ENCODE results near the gene MYORG.

MYORG gene

GRCh38 chr9:34346873-34347799 lies 29.6 kb downstream of the MYORG start:
- TF ChIP-seq ISL1 (CRISPR knock-in tag; IDR thresholded peaks at IDR 0.05) (no peak), ESRRG (CRISPR knock-in tag; IDR thresholded peaks at IDR 0.05) (no peak), BACH2 (CRISPR knock-in tag; IDR thresholded peaks at IDR 0.05; ENCODE audit: borderline replicate concordance) (no peak), SNAI2 (CRISPR knock-in tag; IDR thresholded peaks at IDR 0.05) (no peak), TCF4 (CRISPR knock-in tag; IDR thresholded peaks at IDR 0.05; ENCODE audit: borderline replicate concordance) (no peak), RARB (CRISPR knock-in tag; IDR thresholded peaks at IDR 0.05) (no peak), TOX (CRISPR knock-in tag; IDR thresholded peaks at IDR 0.05; ENCODE audit: borderline replicate concordance) (no peak), PPARA (CRISPR knock-in tag; IDR thresholded peaks at IDR 0.05; ENCODE audit: borderline replicate concordance) (no peak), ZNF565 (CRISPR knock-in tag; conservative IDR thresholded peaks at IDR 0.05; ENCODE audit: low read depth) (no peak), CSRNP3 (CRISPR knock-in tag; IDR thresholded peaks at IDR 0.05) (no peak), PATZ1 (CRISPR knock-in tag; IDR thresholded peaks at IDR 0.05; ENCODE audit: borderline replicate concordance) (no peak), ARNTL (CRISPR knock-in tag; IDR thresholded peaks at IDR 0.05; ENCODE audit: borderline replicate concordance, low read depth) (no peak), ZC3H10 (CRISPR knock-in tag; IDR thresholded peaks at IDR 0.05) (no peak), ZNF8 (CRISPR knock-in tag; IDR thresholded peaks at IDR 0.05) (no peak), ZFP30 (CRISPR knock-in tag; IDR thresholded peaks at IDR 0.05) (no peak), ZFP3 (CRISPR knock-in tag; IDR thresholded peaks at IDR 0.05) (no peak)
- TF ChIP-seq, protein P1, sequence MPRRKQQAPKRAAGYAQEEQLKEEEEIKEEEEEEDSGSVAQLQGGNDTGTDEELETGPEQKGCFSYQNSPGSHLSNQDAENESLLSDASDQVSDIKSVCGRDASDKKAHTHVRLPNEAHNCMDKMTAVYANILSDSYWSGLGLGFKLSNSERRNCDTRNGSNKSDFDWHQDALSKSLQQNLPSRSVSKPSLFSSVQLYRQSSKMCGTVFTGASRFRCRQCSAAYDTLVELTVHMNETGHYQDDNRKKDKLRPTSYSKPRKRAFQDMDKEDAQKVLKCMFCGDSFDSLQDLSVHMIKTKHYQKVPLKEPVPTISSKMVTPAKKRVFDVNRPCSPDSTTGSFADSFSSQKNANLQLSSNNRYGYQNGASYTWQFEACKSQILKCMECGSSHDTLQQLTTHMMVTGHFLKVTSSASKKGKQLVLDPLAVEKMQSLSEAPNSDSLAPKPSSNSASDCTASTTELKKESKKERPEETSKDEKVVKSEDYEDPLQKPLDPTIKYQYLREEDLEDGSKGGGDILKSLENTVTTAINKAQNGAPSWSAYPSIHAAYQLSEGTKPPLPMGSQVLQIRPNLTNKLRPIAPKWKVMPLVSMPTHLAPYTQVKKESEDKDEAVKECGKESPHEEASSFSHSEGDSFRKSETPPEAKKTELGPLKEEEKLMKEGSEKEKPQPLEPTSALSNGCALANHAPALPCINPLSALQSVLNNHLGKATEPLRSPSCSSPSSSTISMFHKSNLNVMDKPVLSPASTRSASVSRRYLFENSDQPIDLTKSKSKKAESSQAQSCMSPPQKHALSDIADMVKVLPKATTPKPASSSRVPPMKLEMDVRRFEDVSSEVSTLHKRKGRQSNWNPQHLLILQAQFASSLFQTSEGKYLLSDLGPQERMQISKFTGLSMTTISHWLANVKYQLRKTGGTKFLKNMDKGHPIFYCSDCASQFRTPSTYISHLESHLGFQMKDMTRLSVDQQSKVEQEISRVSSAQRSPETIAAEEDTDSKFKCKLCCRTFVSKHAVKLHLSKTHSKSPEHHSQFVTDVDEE (CRISPR knock-in tag; IDR thresholded peaks at IDR 0.05): no peak
- TF ChIP-seq, protein P2, sequence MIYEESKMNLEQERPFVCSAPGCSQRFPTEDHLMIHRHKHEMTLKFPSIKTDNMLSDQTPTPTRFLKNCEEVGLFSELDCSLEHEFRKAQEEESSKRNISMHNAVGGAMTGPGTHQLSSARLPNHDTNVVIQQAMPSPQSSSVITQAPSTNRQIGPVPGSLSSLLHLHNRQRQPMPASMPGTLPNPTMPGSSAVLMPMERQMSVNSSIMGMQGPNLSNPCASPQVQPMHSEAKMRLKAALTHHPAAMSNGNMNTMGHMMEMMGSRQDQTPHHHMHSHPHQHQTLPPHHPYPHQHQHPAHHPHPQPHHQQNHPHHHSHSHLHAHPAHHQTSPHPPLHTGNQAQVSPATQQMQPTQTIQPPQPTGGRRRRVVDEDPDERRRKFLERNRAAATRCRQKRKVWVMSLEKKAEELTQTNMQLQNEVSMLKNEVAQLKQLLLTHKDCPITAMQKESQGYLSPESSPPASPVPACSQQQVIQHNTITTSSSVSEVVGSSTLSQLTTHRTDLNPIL (CRISPR knock-in tag; IDR thresholded peaks at IDR 0.05; ENCODE audit: low read depth): no peak
- no peak for ATAC-seq

DNA sequence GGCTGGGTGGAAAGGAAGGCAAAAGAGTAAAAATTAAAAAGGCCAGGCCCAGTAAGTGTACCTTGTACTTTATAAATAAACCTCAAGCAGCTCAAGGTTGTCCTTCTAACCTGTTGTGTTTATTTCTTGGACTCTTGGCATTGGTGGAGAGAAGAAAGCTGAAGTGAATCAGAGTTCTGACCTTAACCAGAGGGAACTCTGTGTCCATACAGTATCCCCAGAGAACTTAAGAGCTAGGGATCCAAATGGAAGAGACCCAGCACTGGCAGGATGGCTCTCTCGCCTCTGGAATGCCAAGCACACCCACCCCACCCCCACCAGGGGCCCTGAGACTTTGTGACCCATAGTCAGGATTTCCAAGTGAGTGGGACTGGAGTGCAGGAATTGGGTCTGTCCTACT lies 33.1 kb downstream of the MYORG start:
- ATAC-seq: no peak
- TF ChIP-seq ZC3H10 (CRISPR knock-in tag; IDR thresholded peaks at IDR 0.05) (no peak), CSRNP3 (CRISPR knock-in tag; IDR thresholded peaks at IDR 0.05) (no peak), PATZ1 (CRISPR knock-in tag; IDR thresholded peaks at IDR 0.05; ENCODE audit: borderline replicate concordance) (no peak), ZNF8 (CRISPR knock-in tag; IDR thresholded peaks at IDR 0.05) (no peak), GLIS3 (CRISPR knock-in tag; IDR thresholded peaks at IDR 0.05) (no peak), CSDC2 (CRISPR knock-in tag; IDR thresholded peaks at IDR 0.05) (no peak), ZFP3 (CRISPR knock-in tag; IDR thresholded peaks at IDR 0.05) (no peak), ISL1 (CRISPR knock-in tag; IDR thresholded peaks at IDR 0.05) (no peak), ZNF70 (CRISPR knock-in tag; IDR thresholded peaks at IDR 0.05) (no peak), ZFP30 (CRISPR knock-in tag; IDR thresholded peaks at IDR 0.05) (no peak), OSR1 (CRISPR knock-in tag; IDR thresholded peaks at IDR 0.05) (no peak), PPARA (CRISPR knock-in tag; IDR thresholded peaks at IDR 0.05; ENCODE audit: borderline replicate concordance) (no peak), BACH2 (CRISPR knock-in tag; IDR thresholded peaks at IDR 0.05; ENCODE audit: borderline replicate concordance) (no peak), ZNF565 (CRISPR knock-in tag; conservative IDR thresholded peaks at IDR 0.05; ENCODE audit: low read depth) (no peak), ARNTL (CRISPR knock-in tag; IDR thresholded peaks at IDR 0.05; ENCODE audit: borderline replicate concordance, low read depth) (no peak), SNAI2 (CRISPR knock-in tag; IDR thresholded peaks at IDR 0.05) (no peak), TCF4 (CRISPR knock-in tag; IDR thresholded peaks at IDR 0.05; ENCODE audit: borderline replicate concordance) (no peak)
- TF ChIP-seq, protein P2 (CRISPR knock-in tag; IDR thresholded peaks at IDR 0.05; ENCODE audit: low read depth): no peak
